GM12891 (cell line): ENCODE results near the gene SMPX.

Experiments
- PAX5 ChIP-seq: IDR thresholded peaks from 2 replicates; pipeline ENCODE4 v1.6.1; 2011; ENCODE audit warnings: low read length, moderate library complexity, mild to moderate bottlenecking; ENCODE audit not compliant: insufficient read depth, severe bottlenecking
- POLR2A ChIP-seq: IDR thresholded peaks from 2 replicates; pipeline ENCODE4 v1.6.1; 2011; ENCODE audit warnings: low read depth, low read length, control low read depth
- POLR2AphosphoS5 ChIP-seq: IDR thresholded peaks from 2 replicates; pipeline ENCODE4 v1.6.1; 2011; ENCODE audit warnings: low read depth, low read length, control low read depth
- POU2F2 ChIP-seq: IDR thresholded peaks from 2 replicates; pipeline ENCODE4 v1.6.1; 2011; ENCODE audit warnings: low read depth, mild to moderate bottlenecking, control low read depth, low read length, moderate library complexity
- SPI1 ChIP-seq: IDR thresholded peaks from 2 replicates; pipeline ENCODE4 v1.6.1; 2011; ENCODE audit warnings: low read depth, low read length, control low read depth
- TAF1 ChIP-seq: IDR thresholded peaks from 2 replicates; pipeline ENCODE4 v1.6.1; 2011; ENCODE audit warnings: low read depth, low read length, control low read depth

- no peak for TF ChIP-seq POLR2AphosphoS5
- no peak for TF ChIP-seq POLR2A
- TF ChIP-seq SPI1, result no peak
- no peak for TF ChIP-seq TAF1
- TF ChIP-seq POU2F2, result no peak
- TF ChIP-seq PAX5, result no peak
Observed at GRCh38 chrX:21806691-21807090, 48.8 kb upstream of the SMPX start.
